GM12874 (cell line): Measurements from ENCODE around the gene GRM1.

Experiments used
- CTCF ChIP-seq: IDR thresholded peaks from 2 replicates; pipeline ENCODE4 v1.5.1; 2011; ENCODE audit warnings: low read depth, mild to moderate bottlenecking, control low read depth, low read length, moderate library complexity; ENCODE audit not compliant: insufficient read depth

The GRM1 gene

GRCh38 chr6:146065690-146066089 lies 36.8 kb downstream of the GRM1 start:
- TF ChIP-seq CTCF: no peak

- TF ChIP-seq CTCF: no peak
Measured at GRCh38 chr6:146066506-146066905, 37.6 kb downstream of the GRM1 start.

- TF ChIP-seq CTCF: no peak
Measured at GRCh38 chr6:146071781-146072180, 42.9 kb downstream of the GRM1 start.

GRCh38 chr6:146077992-146078391 lies 49.1 kb downstream of the GRM1 start:
- TF ChIP-seq CTCF: no peak

- TF ChIP-seq CTCF: no peak
Measured at GRCh38 chr6:146087386-146087785, 58.5 kb downstream of the GRM1 start.

GRCh38 chr6:146090474-146090873 lies 61.6 kb downstream of the GRM1 start:
- no peak for TF ChIP-seq CTCF

- no peak for TF ChIP-seq CTCF
Measured at GRCh38 chr6:146092961-146093686, 64.3 kb downstream of the GRM1 start.
